ENCODE results near the gene CFAP54.
A peak's percentile ranks its signal among the peaks of the same experiment; 100 is the strongest.
"Not testable (repeated sequence)": the region's sequence is repeated elsewhere in the genome, so short reads cannot be mapped to it uniquely, and the experiment has no call there.

The CFAP54 gene

GRCh38 chr12:96549341-96549740 is 60.0 kb downstream of the CFAP54 start:
- no peak for TF ChIP-seq CTCF (conservative IDR thresholded peaks at IDR 0.05)
- H3K27ac ChIP-seq: no peak overlapping the region

GRCh38 chr12:96570579-96570978 is 81.2 kb downstream of the CFAP54 start:
- no peak overlapping the region for H3K27ac ChIP-seq
- TF ChIP-seq CTCF (conservative IDR thresholded peaks at IDR 0.05): no peak

- no peak overlapping the region for H3K27ac ChIP-seq
- no peak for TF ChIP-seq CTCF (conservative IDR thresholded peaks at IDR 0.05)
These were observed 81.9 kb downstream of the CFAP54 start for GRCh38 chr12:96571101-96571862.

- H3K27ac ChIP-seq: no peak overlapping the region
- TF ChIP-seq CTCF (conservative IDR thresholded peaks at IDR 0.05): peak; percentile 82
These were observed 89.2 kb downstream of the CFAP54 start for GRCh38 chr12:96578526-96579125.

GRCh38 chr12:96585977-96586376 is 96.6 kb downstream of the CFAP54 start:
- H3K27ac ChIP-seq: no peak overlapping the region
- no peak for TF ChIP-seq CTCF (conservative IDR thresholded peaks at IDR 0.05)

- no peak overlapping the region for H3K27ac ChIP-seq
- TF ChIP-seq CTCF (conservative IDR thresholded peaks at IDR 0.05): no peak
These were observed 98.3 kb downstream of the CFAP54 start for GRCh38 chr12:96587691-96588090.

- no peak overlapping the region for H3K27ac ChIP-seq
- no peak for TF ChIP-seq CTCF (conservative IDR thresholded peaks at IDR 0.05)
These were observed 101.6 kb downstream of the CFAP54 start for GRCh38 chr12:96590970-96591369.

- H3K27ac ChIP-seq: not testable (repeated sequence)
These were observed 115.0 kb downstream of the CFAP54 start for GRCh38 chr12:96604374-96604773.

Data from VCaP (cell line).